Measurements from ENCODE around the gene LRRC32.

LRRC32 gene

DNA sequence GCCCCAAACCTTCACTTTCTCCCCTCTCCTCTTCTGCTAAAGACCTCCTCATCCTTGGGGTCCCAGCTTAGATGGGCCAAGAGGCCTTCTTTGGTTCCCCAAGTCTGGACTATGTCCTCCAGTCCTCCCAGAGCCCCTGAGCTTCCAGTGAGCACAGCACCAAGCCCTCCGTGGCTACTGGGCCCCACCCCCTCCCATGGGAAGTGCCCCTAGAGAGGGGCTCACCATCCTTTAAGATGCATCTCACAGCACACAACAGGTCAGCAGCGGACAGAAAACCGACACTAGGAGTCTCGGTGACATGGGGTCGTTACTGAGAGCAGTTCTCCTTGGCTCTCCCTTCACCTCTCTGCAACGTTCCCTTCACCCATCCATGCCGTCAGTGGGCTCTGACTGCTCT is 2.7 kb downstream of the LRRC32 start:
- DNase-seq (ENCODE audit: low read depth) = no peak
- H3K4me3 ChIP-seq (ENCODE audit: low read depth, low read length) = no peak overlapping the region

DNA sequence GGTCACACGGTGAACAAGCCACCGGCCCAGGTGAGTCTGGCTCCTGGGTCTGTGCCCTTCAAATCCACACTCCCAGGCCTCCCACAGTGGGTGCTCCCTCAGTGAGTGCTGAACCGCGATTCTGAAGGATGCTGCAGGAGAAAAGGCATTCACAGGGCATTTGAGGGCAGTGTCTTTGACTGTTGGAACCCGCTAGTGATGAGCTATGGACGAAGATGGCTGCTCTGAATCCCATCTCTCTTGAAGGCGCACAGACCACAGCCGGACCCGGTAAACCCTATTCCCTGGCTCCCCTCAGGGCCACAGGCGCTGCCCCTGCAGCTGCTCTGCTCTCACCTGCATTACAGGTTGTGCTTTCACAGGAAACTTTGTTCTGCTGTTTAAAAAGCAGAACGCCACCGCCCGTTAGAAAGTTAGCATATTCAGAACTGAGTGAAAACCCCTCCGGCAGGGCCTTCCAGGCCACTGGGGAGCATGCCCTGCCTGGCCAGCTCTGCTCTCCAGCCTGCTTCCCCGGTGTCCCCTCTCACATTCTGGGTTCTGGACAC is 3.2 kb downstream of the LRRC32 start:
- TF ChIP-seq, protein P1, sequence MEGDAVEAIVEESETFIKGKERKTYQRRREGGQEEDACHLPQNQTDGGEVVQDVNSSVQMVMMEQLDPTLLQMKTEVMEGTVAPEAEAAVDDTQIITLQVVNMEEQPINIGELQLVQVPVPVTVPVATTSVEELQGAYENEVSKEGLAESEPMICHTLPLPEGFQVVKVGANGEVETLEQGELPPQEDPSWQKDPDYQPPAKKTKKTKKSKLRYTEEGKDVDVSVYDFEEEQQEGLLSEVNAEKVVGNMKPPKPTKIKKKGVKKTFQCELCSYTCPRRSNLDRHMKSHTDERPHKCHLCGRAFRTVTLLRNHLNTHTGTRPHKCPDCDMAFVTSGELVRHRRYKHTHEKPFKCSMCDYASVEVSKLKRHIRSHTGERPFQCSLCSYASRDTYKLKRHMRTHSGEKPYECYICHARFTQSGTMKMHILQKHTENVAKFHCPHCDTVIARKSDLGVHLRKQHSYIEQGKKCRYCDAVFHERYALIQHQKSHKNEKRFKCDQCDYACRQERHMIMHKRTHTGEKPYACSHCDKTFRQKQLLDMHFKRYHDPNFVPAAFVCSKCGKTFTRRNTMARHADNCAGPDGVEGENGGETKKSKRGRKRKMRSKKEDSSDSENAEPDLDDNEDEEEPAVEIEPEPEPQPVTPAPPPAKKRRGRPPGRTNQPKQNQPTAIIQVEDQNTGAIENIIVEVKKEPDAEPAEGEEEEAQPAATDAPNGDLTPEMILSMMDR (IDR thresholded peaks at IDR 0.05; ENCODE audit: control insufficient read depth, extremely low read depth, insufficient read depth) = no peak
- no peak overlapping the region for H3K4me3 ChIP-seq (ENCODE audit: low read depth, low read length)
- no peak for DNase-seq (ENCODE audit: low read depth)

More for the DNA sequence above, 2.7 kb downstream of the LRRC32 start:
- TF ChIP-seq, protein P1 (IDR thresholded peaks at IDR 0.05; ENCODE audit: control insufficient read depth, extremely low read depth, insufficient read depth) = no peak

DNA sequence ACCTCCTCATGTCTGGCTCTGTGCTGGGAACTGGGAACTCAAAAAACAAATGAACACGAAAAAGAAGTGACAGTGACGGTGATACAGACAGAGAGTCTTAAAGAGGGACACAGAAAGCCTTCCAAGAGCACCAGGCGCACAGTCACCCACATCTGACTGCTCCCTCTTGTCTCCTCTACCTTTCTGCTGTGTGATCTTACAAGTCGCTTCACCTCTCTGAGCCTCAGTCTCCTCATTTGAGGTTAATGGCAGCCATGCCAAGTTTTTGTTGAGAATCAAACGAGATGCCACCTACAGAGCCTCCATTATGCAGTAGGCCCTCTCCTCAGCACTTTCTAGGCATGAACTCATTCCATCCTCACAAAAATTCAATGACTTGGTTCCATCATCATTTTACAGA is 3.7 kb downstream of the LRRC32 start:
- DNase-seq (ENCODE audit: low read depth) = no peak
- TF ChIP-seq, protein P1 (IDR thresholded peaks at IDR 0.05; ENCODE audit: control insufficient read depth, extremely low read depth, insufficient read depth) = no peak
- no peak overlapping the region for H3K4me3 ChIP-seq (ENCODE audit: low read depth, low read length)

DNA sequence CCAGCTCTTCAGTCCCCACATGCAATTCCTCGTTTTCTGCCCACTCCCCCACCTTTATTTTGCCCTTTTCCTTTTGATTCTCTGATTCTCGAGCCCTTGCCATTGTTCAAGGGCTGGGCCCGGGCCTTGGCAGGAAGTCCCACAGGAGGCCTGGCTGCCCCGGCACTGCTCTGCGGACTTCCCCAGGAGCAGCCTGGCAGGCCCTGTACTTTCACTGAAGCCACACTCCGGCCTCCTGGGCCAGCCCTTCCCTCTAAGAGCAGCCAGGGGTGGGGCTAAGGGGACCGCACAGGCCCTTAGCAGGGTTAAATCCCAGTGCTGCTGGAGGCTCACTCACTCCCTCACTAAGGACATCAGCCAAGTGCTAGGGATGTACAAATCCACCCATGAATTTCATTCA is 4.1 kb downstream of the LRRC32 start:
- TF ChIP-seq, protein P1 (IDR thresholded peaks at IDR 0.05; ENCODE audit: control insufficient read depth, extremely low read depth, insufficient read depth) = no peak
- no peak for DNase-seq (ENCODE audit: low read depth)
- no peak overlapping the region for H3K4me3 ChIP-seq (ENCODE audit: low read depth, low read length)

DNA sequence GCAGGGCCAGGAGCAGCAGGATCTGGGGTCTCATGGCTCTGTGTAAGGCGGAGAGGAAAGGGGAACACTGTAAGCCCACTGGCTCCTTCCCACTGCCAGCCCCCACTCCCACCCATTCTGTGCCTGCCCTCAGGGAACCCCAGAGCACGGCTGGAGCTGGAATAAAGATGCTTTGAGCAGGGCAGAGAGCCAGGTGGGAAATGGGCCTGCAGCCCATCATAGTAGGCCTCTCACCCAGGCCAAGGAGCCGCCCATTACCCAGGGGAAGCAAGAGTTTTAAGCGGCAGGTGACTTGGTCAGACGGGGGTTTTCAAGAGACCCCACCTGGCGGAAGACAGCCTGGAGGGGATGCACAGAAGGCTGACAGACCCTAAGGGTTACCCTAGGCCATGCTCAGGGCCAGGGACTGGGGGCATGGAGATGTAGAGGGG is 4.6 kb downstream of the LRRC32 start:
- H3K4me3 ChIP-seq (ENCODE audit: low read depth, low read length) = no peak overlapping the region
- no peak for DNase-seq (ENCODE audit: low read depth)
- TF ChIP-seq, protein P1 (IDR thresholded peaks at IDR 0.05; ENCODE audit: control insufficient read depth, extremely low read depth, insufficient read depth) = no peak

DNA sequence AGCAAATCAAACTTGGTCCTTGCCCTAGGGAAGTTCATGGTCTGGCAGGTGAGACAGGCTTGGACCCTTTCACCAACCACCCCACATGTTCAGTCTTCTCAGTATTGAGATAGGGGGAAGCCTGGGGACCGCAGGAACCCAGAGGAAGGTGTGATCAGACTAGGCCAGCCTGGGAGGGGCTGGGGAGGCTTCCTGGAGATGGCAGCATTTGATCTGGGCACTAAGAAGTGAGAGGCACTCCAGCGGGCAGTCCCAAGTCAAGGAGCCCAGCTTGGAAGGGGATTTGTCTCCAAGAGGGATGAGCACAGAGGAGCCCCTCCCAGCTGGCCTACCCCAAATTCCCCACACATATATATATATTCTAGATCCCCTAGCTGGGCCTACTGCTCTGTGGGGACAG is 5.4 kb downstream of the LRRC32 start:
- no peak for DNase-seq (ENCODE audit: low read depth)
- H3K4me3 ChIP-seq (ENCODE audit: low read depth, low read length) = no peak overlapping the region
- TF ChIP-seq, protein P1 (IDR thresholded peaks at IDR 0.05; ENCODE audit: control insufficient read depth, extremely low read depth, insufficient read depth) = no peak

DNA sequence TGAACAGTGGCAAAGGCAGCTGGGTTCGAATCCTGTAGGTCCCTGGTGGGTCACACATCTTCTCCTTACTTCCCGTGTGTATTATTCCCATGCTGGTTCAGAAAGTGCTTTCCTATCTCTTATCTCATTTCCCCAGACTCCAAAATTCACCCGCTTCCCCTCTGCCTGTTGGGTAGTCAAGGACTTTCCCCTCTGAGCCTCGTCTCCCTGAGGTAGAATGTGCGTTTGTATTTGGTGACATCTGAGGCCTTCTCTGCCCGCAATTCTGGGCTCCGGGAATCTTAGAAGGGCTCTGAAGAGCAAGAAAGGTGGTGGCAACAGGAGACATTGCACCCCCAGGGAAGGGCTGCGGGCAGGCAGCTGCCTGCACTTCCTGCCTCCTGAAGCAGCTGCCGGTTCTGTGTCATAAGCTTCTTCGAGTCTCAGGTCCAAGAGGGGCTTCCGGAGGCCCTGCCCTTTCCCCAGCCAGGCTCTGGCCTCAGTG is 5.9 kb downstream of the LRRC32 start:
- TF ChIP-seq, protein P1 (IDR thresholded peaks at IDR 0.05; ENCODE audit: control insufficient read depth, extremely low read depth, insufficient read depth) = no peak
- DNase-seq (ENCODE audit: low read depth) = no peak
- no peak overlapping the region for H3K4me3 ChIP-seq (ENCODE audit: low read depth, low read length)
